Activated CD8-positive, alpha-beta memory T cell treated with anti-CD3 and anti-CD28 coated beads, Interleukin-2, amount 50 U/mL, for 48 hours (primary cell): ENCODE data around the gene MAST4.

Source experiments
- DNase-seq: peaks from one replicate; pipeline ENCODE4 v3.0.0-alpha.2; 2020

Gene MAST4

DNA sequence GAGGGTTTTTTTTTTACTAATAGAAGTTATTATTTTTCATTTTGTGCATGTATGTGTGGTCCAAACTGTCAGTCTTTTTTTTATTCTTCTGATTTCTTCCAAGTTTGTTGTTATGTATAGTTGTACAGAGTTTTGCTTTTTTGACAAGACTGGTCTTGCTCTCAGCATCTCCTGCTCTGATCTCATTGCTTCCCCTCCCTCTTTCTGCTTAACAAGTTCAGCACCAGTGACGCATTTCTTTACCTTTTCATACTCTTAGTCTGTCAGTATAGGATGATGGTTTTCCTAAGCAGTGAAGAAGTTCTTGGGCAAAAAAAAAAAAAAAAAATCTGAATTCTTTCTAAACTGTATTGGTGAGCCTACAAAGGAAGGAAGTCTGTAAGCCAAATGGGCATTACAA lies 465.3 kb downstream of the MAST4 start:
- DNase-seq: no peak

DNA sequence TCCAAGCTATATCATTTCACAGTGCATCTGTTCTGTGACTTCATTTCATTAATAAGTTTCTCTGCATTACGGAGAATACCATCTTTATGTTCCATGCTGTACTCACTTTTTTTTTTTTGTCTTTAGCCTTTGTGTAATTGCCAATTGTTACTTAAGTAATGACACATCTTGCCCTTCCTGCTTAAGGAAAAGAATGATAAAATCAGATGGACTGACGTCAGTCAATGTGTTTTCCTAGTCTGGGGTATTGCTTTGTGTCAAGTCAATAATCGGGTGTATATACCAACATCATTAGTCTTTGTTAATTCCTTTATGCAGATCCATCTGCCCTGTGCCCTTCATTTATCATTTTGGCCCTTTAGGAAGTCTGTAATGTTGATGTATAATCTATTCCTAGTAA lies 466.9 kb downstream of the MAST4 start:
- DNase-seq: no peak

DNA sequence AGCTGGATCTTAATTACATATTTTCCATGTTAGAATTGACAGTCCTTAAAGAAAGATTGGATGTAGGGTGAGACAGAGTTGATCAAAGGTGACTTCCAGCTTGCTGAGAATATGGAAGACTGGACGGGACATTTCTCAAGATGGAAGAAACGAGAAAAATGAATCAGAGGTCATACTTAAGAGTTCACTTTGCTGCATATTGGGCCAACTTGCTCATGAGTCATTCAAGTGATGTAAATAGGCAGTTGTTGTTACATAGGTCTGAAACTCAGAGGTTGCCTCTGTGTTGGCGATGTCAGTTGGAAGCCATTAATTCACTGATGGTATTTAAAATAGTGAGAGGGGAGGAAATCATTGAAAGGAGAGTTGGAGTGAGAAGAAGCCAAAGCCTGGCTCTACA lies 467.6 kb downstream of the MAST4 start:
- no peak for DNase-seq

DNA sequence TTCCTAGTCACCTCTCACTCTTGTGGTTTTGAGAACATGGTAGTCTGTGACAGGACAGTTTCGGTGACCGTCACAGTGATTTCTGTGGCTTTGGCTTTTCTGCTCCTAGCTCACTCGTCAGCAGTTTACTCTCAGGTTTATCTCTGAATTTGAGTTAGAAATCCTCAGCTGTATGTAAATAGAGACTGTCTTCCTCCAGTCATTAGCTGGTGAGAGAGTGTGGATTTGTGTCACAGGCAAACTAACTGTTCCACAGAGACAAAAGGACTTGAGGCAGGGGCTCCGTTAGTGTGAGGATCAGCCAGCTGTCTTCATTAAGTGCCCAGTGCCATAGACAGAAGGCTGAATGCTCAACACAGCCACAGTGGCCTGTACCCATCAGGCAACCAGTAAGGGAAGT lies 469.0 kb downstream of the MAST4 start:
- DNase-seq: no peak

DNA sequence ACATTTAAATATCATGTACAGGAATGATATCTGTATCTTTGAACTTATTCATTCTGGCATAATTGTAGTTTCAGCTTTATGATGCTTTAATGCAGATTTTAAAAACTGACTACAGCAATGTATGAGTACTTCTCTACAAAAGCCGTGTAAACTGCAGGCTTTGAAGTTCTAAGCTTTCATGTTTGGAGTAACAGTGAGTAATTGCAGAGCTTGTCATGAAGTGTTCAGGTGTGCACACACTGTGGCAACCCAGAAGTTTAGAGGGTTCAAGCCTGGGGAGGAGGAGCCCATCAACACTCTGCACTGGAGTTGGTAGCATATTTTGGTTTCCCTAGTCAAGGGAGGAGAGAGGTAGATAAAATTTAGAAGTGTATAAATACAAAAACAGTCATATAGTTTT lies 469.5 kb downstream of the MAST4 start:
- no peak for DNase-seq

DNA sequence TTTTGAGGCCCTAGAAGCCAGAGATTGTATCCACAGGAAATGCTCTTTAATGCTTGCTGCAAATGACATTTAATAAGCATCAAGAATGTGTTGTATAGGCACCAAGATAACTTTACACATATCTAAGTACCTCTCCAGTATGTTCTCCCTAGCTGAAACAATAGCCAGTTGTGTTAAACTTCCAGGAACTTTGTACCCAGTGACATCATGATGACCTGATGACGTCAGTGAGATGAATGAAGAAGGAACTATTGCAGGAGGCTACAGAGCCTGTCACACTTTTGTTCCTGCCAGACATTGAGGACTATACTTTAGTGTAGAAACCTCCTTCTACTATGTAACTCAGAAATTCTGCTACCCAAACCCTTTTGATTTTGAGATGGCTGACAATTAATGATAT lies 470.6 kb downstream of the MAST4 start:
- no peak for DNase-seq

DNA sequence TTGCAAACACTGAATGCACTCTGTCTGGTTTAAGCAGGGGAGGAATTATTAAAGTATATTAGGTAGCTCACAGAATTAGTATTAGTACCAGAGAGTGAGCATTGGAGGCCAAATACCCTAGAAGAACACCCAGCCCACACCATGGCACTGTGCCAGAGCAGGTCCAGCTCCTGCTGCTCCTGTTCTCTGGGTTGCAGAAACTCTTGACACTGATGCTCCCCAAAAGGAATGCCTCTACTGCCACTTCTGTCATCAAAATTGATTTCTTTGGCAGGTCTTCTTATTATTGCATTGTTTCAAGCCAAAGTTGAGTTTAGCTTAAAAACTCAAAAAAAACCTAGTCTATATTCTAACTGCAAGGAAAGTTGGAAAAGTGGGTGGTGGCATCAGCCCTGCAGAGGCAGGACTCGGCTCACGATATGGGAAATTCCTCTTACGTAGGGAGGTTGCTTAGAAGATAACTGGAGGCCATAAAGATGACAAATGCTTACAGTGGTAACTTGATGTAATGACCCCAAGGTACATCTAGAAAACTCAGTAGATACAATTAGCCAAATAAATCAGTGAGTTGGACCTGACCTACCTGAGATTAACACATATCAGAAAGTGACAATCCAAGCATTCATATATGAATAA lies 477.0 kb downstream of the MAST4 start:
- DNase-seq: no peak

DNA sequence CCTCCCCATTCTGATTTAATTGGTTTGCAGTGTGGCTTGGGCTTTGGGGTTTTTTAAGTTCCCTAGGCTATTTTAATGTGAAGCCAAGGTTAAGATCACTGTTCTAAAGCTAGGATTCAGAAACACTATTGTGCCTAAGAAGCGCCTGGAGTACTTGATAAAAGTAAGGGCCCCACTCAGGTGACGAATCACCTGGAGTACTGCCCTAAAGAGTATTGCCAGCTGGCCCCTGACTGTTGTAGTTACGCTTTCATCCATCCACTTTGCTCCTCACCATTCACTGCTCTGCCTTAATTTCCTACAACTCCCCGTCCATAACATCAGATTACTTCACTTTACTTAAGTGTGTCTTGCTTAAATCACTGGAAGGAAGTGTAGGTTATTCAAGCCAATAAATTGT lies 481.1 kb downstream of the MAST4 start:
- DNase-seq: no peak

DNA sequence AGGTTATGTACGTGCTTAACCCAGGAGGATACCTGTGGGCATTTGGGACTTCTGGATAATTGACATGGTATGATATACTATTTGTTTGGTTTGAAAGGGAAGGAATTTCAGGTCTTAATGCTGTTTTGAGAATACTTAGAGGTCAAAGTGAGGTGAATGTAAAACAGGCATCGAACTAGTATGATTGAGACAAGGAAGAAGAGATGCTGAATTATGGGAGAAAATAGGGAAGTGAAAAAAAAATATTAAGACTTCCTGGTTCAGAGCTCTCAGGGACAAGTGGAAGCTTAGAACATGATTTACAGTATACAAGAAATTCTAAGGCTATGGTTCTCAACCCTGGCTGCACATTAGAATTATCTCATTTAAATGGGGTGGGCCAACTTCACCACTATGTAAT lies 485.1 kb downstream of the MAST4 start:
- DNase-seq: no peak

DNA sequence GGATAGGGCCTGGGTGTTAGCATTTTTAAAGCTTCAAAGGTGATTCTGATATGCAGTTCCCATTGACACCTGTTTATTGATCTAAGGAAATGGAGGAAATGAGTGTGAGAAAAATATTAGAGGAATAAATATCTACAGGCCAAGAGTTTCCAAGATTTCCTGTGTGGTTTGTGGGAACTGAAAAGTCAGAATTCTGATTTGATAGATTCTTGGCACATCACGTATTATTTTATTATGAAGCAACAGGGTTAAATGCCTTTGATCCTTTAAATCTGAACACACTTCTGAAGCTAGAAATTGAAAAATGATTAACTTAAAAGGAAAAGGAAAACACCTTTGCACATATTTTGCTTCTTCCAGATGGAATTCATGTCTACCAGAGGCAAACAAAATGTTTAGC lies 486.7 kb downstream of the MAST4 start:
- DNase-seq: no peak

DNA sequence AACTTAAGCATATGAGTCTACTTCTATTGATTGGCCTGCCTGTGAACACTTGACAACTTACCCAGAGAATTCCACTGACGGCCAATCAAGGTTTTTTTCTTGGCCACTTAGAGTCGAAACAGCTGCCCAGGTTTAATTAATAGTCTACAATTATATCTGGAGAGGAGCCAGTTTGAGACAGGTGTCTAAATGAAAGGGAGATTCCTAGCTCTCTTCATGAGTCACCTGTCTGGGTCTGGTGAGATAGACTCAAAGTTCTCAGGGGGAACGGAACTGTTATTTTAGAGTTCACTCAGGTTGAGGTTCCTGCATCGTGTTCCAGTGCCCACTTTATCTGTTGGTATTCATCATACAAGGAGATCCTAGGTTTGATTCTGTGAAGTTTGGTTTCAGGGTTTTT lies 489.4 kb downstream of the MAST4 start:
- DNase-seq: no peak

DNA sequence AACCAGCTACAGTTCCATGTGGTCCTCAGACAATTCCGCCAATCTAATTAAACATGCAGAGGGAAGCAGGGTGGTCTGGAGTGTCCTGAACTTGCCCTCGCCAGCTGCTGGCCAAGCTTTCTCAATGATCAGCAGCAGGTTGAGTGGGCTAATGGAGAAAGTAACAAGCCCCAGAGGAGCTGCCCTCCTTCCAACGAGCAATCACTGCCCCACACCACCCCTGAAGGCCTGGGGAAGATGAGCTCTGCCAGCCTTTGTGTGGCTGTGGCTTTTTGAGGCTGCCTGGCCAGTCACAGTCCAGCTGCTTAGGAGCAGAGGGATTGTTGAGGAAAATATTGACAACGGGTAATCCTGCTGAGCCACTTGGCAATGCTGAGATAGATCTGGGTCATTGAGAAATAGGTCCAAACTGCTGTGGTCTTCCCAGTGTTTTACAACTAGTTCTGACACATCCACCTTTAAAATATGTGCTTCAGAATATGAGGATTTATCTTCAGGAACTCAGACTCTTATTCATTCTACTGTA lies 493.1 kb downstream of the MAST4 start:
- no peak for DNase-seq

DNA sequence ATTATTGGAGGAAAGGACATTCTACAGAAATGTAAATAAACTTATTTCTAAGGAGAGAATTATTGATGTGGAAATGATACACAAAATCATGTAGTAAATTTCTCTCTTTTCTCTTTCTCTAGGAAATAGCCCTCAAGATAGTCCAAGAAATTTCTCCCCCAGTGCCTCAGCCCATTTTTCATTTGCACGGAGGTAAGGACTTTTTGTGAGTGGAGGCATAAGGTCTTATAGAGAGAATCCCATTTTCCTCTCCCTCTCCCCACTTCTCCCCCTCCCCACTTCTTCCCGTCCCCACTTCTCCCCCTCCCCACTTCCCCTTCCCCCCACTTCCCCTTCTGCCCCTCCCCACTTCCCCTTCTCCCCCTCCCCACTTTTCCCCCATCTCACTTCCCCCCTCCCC lies 493.8 kb downstream of the MAST4 start:
- no peak for DNase-seq

DNA sequence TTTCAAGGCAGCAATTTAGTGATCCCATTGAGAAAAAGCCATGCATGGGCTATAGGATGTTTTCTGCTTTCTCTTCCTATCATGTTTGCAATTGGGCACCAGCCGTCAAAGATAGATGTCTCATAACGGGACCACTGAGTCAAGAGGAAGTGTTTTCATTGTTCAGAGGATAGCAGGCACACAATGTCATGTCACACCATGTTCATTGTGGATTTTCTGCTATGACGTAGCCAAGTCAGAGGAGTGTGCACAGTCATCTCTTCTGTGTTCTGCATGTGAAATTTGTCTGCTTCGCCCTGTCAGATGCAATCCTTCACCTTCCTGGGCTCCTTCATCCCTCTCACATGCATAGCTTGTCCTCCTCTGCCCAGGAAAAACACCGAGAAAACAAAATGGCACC lies 494.4 kb downstream of the MAST4 start:
- DNase-seq: no peak

DNA sequence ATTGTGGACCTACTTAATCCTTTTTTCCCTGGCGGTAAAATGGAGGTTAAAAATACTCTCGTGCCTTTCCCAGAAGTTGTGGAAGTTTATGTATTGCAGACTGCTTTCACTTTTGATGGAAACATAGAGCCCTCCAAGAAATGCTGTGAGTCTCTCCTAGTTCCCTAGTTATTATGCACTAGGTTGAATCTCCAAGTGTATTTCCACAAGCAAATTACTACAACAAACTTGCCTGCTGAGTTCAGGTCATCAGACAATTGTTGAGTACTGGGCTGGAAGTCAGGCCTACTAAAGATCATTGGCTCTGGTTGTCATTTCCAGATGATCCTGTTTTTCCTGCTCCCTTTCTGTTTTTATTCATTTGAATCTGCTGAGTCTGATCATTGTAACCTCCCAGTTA lies 496.3 kb downstream of the MAST4 start:
- no peak for DNase-seq

DNA sequence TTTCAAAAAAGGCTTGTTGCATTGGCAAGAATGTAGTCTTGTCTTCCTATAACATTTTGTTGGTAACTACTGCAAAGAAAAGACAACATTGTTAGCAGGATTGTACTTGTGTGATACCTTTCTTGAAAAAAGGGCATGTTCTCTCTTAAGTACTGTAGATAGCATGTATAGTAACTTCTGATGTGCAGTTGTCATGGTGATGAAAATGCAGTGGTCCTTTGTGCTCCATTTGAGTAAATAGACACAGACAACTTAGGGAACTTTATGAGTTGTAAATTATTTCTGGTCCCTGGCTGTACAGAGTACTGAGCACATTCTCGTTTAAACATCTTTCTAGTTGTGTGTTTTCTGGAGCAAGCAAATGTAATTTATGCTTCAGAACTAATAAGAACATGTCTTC lies 497.1 kb downstream of the MAST4 start:
- no peak for DNase-seq

DNA sequence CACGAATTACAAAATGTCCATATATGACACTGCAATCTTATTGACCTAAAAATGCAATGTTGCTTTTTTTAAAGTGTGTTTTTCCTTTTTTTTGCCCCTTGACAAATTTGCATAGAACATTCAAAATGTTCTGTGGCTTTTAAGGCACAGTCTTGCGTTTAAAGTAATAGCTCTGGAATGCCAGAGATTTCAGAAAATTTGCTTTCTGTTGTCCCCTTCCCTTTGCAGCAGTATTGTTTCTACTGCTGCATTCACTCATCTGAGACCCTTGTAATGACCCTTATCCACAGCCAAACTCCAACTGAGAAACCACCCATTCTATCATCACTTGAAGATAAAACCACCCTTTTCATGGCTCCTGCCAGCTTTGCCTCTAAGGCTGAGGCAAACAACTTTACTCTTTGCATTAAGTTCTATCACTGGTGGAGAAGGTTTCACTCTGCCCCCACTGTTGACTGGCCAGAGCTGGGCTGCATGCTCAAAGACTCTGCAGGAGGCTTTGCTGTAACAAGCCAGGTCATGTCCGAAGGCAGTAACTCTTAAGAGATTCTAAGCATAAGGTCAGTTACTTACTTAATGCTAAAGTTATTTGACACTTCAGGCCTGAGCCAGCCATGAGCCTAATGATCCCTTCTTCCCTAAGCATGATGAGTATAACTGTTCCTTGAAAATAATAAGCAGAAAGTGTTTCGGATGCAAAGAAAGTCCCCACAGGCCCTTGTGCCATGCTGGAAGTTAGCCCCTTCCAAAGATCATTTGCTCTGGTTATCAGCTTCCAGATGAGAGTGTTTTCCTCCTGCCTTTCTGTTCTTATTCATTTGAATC lies 498.5 kb downstream of the MAST4 start:
- DNase-seq: no peak

DNA sequence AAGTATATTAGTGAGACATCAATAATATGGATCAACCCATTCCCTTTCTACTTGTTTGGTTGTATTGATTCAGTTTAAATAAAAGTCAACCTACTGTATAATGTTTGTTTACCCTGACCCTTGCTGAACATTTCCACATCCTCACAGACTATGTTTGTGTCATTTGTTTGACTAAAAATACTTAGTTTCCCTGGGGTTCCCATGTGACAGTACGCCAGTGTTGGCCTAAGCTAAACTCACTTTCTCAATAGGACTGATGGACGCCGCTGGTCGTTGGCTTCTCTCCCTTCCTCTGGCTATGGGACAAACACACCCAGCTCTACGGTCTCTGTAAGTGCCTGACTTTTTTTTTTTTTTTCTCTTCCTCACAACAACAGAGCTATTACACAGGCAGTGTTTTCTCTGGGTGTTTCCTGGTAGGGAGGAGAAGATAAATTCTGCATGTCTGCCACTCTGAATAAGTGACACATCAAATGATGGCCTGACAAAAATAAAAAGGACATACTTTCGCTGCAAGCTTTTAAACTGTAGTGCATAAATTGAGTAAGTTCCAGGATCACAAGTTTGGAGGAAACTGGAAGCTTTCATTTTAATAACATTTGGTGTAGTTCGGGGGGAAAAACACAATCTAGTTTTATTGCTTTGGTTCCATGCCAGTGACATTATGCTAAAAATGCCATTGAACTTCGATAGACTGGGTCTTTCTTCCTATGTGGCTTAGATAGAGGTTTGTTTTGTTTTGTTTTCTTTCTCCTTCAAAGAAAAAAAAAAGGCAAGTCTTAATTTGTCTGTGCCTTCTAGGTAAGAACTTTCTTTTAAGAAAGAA lies 499.4 kb downstream of the MAST4 start:
- no peak for DNase-seq

DNA sequence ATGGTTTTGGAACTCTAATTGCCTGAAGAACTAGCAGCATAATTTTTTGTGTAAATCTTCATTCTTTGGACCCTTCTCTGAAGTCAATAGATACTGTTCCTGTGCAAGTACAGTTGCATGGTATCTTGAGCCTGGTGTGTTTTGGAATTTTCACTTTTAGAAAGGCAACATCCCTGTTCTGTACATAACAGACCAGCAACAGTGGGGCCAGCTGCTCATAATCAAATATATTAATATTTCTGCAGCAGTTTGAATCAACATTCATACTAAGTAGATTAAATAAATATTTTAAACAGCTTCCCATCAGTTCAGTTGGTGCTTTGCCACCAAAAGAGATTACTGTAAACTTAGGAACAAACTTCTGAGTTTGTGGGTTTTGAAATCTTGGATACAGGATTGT lies 502.5 kb downstream of the MAST4 start:
- no peak for DNase-seq

DNA sequence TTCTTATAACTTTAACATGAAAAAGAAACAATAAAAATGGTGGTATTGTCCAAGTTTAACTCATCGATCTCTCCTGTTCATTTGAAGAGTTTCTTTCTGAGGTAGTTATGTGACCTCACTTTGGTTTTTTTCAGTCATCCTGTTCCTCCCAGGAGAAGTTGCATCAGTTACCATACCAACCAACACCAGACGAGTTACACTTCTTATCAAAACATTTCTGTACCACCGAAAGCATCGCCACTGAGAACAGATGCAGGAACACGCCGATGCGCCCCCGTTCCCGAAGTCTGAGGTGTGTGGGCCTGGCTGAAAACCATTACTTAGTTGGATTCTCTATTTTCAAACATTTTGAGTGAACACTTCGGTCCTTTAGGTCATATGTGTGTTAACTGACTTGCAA lies 504.1 kb downstream of the MAST4 start:
- peak; percentile 65 for DNase-seq

DNA sequence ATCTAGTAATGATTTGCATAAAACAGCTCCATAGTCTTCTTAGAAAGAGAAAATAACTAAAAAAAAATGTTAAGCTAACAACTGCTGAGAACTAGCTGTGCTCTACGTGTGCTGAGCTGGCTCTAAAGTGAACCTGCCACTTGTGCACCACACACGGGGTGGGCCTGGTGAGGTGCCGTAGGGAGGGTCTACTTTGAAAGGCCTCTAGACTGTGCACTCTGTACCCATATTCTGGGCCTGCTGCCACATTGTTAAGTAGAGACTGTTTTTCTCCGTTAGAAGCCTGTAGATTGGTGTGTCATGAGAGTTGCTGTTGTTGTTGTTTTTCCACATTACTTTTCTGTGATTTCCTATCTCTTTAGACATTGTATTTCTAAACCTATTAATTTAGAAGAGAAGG lies 506.5 kb downstream of the MAST4 start:
- DNase-seq: no peak

DNA sequence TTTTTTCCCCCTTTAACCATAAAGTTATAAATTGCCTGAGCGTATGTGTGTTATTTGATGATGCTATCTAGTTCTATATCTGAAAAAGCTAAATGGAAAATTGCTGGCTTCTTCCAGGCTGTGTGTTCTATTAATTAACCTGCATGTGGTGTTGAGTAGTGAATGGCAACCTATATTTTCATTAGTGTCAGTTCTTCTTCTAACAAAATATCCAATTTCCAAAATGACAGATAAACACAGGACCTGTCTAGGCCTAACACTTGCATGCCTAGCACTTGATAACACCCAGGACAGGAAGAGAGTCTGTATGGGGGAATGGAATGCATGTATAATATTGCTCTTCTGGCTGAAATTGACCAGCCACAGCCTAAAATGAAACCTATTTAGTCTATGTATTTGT lies 508.7 kb downstream of the MAST4 start:
- DNase-seq: no peak

DNA sequence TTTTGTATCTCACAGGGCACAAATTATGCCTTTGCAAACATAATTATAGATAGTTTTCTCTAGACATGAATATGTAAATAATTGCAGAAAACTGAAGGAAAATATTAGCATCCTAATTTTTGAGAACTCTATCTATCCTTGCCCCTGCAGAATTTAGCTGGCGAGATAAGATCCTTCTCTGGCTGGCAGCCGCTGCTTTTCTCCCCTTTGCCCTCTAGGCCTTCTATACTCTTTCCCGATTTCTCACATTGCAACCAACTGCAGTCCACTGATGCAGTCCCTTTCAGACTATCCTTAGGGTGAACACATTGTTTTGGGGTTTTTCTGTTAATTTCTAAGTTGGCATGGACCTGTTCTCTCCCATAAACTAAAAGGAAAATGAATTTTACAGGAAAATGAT lies 509.1 kb downstream of the MAST4 start:
- DNase-seq: no peak
